Vagina (tissue), 2 donors: ENCODE results near the gene ZNF136.

Source experiments
- CTCF ChIP-seq, 3 experiments: fragments of 450-650 bp in 2 of 3; fragments of 200-600 bp in 1 of 3; sonication (generic) in 1 of 3; IDR thresholded peaks; one replicate each; pipeline ENCODE4 v1.5.1; 2017 to 2019; ENCODE audit warnings: antibody characterized with exemption in 3 of 3, mild to moderate bottlenecking in 2 of 3, moderate library complexity in 2 of 3
- POLR2AphosphoS5 ChIP-seq, 2 donors: sonication (generic); formaldehyde crosslinking; IDR thresholded peaks; one replicate each; pipeline ENCODE4 v1.9.0; 2017; ENCODE audit warnings: antibody characterized with exemption in 2 of 2, mild to moderate bottlenecking in 2 of 2, low read depth in 1 of 2; ENCODE audit not compliant: insufficient read depth in 1 of 2

DNA sequence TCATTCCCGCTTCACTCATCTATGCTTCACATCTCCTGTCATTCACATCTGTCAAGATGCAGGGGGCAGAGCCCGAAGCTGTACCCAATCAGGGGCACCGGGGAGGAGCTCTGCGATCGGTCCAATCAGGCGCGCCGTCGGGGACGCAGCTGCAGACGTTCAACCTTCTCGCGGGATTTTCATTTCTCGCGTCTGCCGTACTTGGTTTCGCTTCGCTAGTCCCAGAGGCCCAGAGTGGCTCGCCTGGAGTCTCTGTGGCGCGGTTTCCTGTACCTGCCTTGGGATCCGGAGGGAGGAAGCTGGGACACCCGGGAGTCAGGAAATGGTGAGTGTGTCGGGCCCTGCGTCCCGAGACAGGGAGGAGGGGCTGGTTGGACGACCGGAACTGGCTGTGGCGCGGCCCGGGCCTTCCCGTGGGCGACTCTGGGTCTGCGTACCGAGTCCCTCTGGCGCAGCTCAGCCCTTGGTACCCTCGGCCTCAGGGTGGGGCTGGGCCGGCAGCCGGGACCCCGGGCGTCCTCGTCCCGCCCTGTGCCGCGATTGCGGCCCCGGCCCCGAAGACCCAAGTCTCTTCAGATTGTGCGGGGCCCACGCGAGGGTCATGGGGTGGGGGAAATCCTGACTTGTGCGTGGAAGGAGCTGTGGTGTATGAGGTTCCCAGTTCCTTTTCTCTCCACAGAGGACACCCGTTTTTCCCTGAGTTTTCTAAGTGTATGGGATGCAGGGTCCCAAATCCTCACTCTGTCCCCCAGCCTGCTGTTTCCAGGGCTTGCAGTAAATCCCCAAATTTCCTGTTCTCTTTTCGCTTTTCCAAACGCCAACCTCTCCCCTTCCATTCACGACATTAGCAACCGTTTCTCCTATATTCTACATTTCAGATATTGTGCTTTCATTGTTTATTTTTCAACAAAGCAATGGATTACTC lies at the start of gene ZNF136:
- no peak for TF ChIP-seq CTCF (IDR thresholded peaks at IDR 0.05)
- peak; percentile 92 to 95 for TF ChIP-seq POLR2AphosphoS5 (IDR thresholded peaks at IDR 0.05; ENCODE audit: insufficient read depth in 1 of 2, low read depth in 1 of 2)
